Measurements from ENCODE around the gene BTBD9. TPM values are rescaled to one million over a fixed set of nuclear protein-coding genes. Genes with fewer than 3 reads are reported as not detected.

BTBD9 gene
- polyA plus RNA-seq, 1 experiment: 5.4 TPM

DNA sequence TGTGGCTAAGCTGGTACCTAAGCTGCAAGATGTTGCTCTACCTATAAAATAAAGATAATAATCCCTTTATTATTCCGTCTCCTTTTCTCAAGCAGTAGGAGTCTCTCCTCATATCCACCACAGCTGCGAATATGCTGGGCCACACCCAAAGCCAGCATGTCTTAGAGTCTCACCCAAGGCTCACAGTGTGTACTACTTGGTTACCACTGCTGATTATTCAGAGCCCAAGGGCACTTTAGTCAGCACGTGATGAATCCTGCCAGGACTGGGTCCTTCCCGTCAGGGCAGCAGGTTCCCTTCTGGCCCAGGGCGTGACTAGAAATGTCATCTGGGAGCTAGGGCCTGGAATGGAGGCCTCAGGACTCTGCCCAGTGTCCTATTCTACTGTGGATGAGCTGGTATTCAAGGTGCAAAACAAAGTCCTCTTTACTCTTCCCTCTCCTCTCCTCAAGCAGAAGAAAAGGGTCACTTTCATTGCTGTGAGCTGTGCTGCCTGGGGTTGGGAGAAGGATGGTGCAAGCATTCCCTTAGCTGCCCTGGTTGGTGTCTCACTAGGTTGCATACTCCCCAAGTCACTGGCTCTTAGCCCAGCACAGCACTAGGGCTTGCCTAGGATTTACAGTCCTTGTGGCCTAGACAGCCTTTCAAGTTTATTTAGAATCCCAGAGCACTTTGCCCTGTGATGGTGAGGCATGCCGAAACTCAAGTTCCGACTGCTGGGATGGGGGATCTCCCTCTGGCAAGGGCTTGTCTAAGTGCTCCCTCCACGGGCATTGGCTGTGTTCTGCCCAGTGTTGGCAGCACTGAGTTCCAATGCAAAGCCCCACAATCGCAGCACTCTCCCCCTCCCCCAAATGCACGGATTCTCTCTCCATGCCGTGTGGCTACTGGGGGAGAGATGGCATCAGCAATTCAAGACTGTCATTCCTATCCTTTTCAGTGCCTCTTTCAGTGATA lies 320.2 kb downstream of the BTBD9 start:
- TF ChIP-seq, protein P1, sequence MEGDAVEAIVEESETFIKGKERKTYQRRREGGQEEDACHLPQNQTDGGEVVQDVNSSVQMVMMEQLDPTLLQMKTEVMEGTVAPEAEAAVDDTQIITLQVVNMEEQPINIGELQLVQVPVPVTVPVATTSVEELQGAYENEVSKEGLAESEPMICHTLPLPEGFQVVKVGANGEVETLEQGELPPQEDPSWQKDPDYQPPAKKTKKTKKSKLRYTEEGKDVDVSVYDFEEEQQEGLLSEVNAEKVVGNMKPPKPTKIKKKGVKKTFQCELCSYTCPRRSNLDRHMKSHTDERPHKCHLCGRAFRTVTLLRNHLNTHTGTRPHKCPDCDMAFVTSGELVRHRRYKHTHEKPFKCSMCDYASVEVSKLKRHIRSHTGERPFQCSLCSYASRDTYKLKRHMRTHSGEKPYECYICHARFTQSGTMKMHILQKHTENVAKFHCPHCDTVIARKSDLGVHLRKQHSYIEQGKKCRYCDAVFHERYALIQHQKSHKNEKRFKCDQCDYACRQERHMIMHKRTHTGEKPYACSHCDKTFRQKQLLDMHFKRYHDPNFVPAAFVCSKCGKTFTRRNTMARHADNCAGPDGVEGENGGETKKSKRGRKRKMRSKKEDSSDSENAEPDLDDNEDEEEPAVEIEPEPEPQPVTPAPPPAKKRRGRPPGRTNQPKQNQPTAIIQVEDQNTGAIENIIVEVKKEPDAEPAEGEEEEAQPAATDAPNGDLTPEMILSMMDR (IDR thresholded peaks at IDR 0.05; ENCODE audit: insufficient read depth, low read depth, low read length): no peak
- H3K4me3 ChIP-seq (ENCODE audit: low read depth, low read length): no peak overlapping the region
- H3K36me3 ChIP-seq (ENCODE audit: control insufficient read depth, insufficient read depth, low read length): no peaks in the 10 kb centered on the region
- no peaks in the 10 kb centered on the region for H3K27me3 ChIP-seq (ENCODE audit: control insufficient read depth, insufficient read depth, low read length)
- ChIA-PET CTCF (interaction anchor here (1.3 kb wide), 1 partner anchor 8 kb away, joined by 3 read pairs; no protein-coding TSS in a partner anchor), POLR2A (no interaction called here)
- no peak for DNase-seq (ENCODE audit: low read depth)

DNA sequence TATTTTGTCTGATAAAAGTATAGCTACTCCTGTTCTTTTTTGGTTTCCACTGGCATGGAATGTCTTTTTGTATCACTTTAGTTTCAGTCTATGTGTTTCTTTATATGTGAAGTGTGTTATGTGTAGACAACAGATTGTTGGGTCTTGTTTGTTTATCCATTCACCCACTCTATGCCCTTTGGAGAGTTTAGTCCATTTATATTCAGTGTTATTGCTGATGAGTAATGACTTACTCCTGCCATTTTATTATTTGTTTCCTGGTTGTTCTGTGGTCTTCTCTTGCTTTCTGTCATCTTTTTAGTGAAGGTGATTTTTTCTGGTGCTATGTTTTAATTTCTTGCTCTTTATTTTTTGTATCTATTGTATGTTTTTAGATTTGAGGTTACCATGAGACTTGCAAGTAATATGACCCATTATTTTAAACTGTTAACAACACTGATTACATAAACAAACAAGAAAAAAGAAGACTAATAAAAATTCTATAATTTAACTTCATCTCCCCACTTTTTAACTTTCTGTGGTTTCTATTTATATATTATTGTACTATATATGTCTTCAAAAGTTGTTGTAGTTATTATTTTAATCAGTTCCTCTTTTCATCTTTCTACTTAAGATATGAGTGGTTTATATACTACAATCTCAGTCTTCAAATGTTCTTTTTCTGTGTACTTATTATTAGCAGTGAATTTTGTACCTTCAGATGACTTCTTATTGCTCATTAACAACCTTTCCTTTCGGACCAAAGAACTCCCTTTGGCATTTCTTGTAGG lies 323.4 kb downstream of the BTBD9 start:
- no peak for DNase-seq (ENCODE audit: low read depth)
- Histone ChIP-seq H3K36me3 (ENCODE audit: control insufficient read depth, insufficient read depth, low read length) (no peaks in the 10 kb centered on the region), H3K27me3 (ENCODE audit: control insufficient read depth, insufficient read depth, low read length) (no peaks in the 10 kb centered on the region), H3K4me3 (ENCODE audit: low read depth, low read length) (no peak overlapping the region)
- TF ChIP-seq, protein P1 (IDR thresholded peaks at IDR 0.05; ENCODE audit: insufficient read depth, low read depth, low read length): no peak
- CTCF ChIA-PET: no interaction called here
- POLR2A ChIA-PET: no interaction called here

DNA sequence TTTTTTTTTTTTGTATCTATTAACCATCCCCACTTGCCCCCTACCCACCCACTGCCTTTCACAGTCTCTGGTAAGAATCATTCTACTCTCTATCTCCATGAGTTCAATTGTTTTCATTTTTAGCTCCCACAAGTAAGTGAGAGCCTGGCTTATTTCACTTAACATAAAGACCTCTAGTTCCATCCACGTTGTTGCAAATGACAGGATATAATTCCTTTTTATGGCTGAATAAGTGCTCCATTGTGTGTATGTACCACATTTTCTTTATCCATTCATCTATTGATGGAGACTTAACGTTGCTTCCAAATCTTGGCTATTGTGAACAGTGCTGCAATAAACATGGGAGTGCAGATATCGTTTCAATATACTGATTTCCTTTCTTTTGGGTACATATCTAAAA lies 328.5 kb downstream of the BTBD9 start:
- Histone ChIP-seq H3K27me3 (ENCODE audit: control insufficient read depth, insufficient read depth, low read length) (no peaks in the 10 kb centered on the region), H3K36me3 (ENCODE audit: control insufficient read depth, insufficient read depth, low read length) (no peaks in the 10 kb centered on the region), H3K4me3 (ENCODE audit: low read depth, low read length) (no peak overlapping the region)
- CTCF ChIA-PET: interaction anchor here (0.7 to 1.5 kb wide), 4 partner anchors 9 to 277 kb away, joined by 3 read pairs; no protein-coding TSS in a partner anchor
- DNase-seq (ENCODE audit: low read depth): no peak
- POLR2A ChIA-PET: no interaction called here
- TF ChIP-seq, protein P1 (IDR thresholded peaks at IDR 0.05; ENCODE audit: insufficient read depth, low read depth, low read length): no peak

DNA sequence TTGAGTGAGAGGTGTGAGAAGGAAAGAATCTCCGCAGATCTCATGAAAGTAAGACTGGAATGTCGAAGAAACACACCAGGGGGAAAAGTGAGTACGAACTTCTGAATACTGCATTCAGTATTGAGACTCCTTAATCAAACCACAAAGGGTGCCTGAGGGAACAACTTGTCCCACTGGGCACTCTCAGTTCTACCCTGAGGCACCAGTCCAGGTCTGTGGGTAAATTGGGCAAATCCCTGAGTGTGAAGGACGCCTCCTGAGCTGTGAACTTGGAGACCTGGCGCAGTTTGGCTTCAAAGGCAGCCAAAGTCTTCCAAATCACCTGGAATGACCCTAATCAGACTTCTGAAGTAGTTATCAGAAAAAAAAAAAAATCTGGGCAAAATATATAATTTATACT lies 329.7 kb downstream of the BTBD9 start:
- Histone ChIP-seq H3K36me3 (ENCODE audit: control insufficient read depth, insufficient read depth, low read length) (no peaks in the 10 kb centered on the region), H3K4me3 (ENCODE audit: low read depth, low read length) (no peak overlapping the region), H3K27me3 (ENCODE audit: control insufficient read depth, insufficient read depth, low read length) (no peaks in the 10 kb centered on the region)
- TF ChIP-seq, protein P1 (IDR thresholded peaks at IDR 0.05; ENCODE audit: insufficient read depth, low read depth, low read length): no peak
- POLR2A ChIA-PET: interaction anchor here (0.6 kb wide), 1 partner anchor 78 kb away, joined by 5 read pairs; no protein-coding TSS in a partner anchor
- DNase-seq (ENCODE audit: low read depth): no peak
- CTCF ChIA-PET: no interaction called here

DNA sequence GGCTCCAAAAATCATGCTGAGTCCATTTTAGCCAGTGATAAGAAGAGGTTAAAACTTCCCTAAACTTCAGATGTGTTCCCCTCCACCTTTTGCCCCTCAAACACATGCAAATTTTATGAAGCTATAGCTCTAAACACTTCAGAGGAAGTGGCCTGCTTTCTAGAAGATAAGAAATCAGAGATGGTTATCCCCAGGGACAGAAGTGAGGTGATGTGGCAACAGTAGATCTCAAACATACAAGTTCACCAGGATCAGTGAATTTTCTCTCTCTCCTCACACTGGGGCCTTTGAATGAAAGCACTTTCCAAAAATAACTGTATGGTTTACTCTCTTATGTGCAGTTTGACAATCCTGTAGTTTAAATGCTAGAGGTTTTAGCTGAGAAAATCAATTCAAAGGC lies 332.0 kb downstream of the BTBD9 start:
- Histone ChIP-seq H3K4me3 (ENCODE audit: low read depth, low read length) (no peak overlapping the region), H3K27me3 (ENCODE audit: control insufficient read depth, insufficient read depth, low read length) (no peaks in the 10 kb centered on the region), H3K36me3 (ENCODE audit: control insufficient read depth, insufficient read depth, low read length) (no peaks in the 10 kb centered on the region)
- POLR2A ChIA-PET: no interaction called here
- TF ChIP-seq, protein P1 (IDR thresholded peaks at IDR 0.05; ENCODE audit: insufficient read depth, low read depth, low read length): no peak
- no peak for DNase-seq (ENCODE audit: low read depth)
- CTCF ChIA-PET: no interaction called here

All from BJ (cell line).